H1 (cell line): ENCODE data around the gene SLC39A11. TPM values are rescaled to one million over a fixed set of nuclear protein-coding genes. Genes with fewer than 3 reads are reported as not detected.

ENCODE experiments used
- CTCF ChIA-PET: fragments of 300-600 bp; sonication (Branson Sonifier 250); formaldehyde crosslinking; loops from one replicate; lab custom pipeline; 2021; ENCODE audit not compliant: partially characterized antibody; lab: Charles Lee
- POLR2A ChIA-PET: fragments of 300-600 bp; sonication (Branson Sonifier 250); formaldehyde crosslinking; loops from one replicate; lab custom pipeline; 2021; ENCODE audit warnings: inconsistent platforms; ENCODE audit not compliant: partially characterized antibody; lab: Charles Lee
- DNase-seq, 2 experiments: peaks; one replicate each; pipeline versions ENCODE4 v3.0.0 to v3.0.0-alpha.2; 2010 to 2022; ENCODE audit warnings: low spot score in 2 of 2, low read depth in 1 of 2, mixed read lengths in 1 of 2
- FAIRE-seq: peaks from 2 replicates; lab custom pipeline; 2011; peaks lifted over from hg19 to GRCh38; lab: Jason Lieb, UNC
- H2AFZ ChIP-seq: 2 replicates; pipeline ENCODE4 v1.8.1; 2012; ENCODE audit warnings: low read length, inconsistent platforms
- H2AK5ac ChIP-seq: 2 replicates; pipeline ENCODE4 v1.6.1; 2013; ENCODE audit warnings: low read depth, low read length
- H2BK120ac ChIP-seq: replicated peaks from 2 replicates; pipeline ENCODE3; 2013; ENCODE audit warnings: low read depth, low read length, inconsistent platforms
- H2BK12ac ChIP-seq: 2 replicates; pipeline ENCODE4 v1.6.1; 2013; ENCODE audit warnings: low read depth, low read length
- H2BK15ac ChIP-seq: 2 replicates; pipeline ENCODE4 v1.6.1; 2013; ENCODE audit warnings: low read length
- H2BK20ac ChIP-seq: 2 replicates; pipeline ENCODE4 v1.6.1; 2013; ENCODE audit warnings: low read length
- H2BK5ac ChIP-seq: 2 replicates; pipeline ENCODE4 v1.6.1; 2013; ENCODE audit warnings: low read depth, low read length
- H3K14ac ChIP-seq: 2 replicates; pipeline ENCODE4 v1.6.1; 2013; ENCODE audit warnings: inconsistent platforms; ENCODE audit not compliant: insufficient read length
- H3K18ac ChIP-seq: 2 replicates; pipeline ENCODE4 v1.6.1; 2013; ENCODE audit warnings: low read length; ENCODE audit errors: extremely low read depth
- H3K23ac ChIP-seq: 2 replicates; pipeline ENCODE4 v1.6.1; 2013; ENCODE audit warnings: inconsistent platforms; ENCODE audit not compliant: insufficient read length
- H3K23me2 ChIP-seq: 2 replicates; pipeline ENCODE4 v1.6.1; 2013; ENCODE audit warnings: low read depth, low read length
- H3K27ac ChIP-seq: 2 replicates; pipeline ENCODE4 v1.6.1; 2011; ENCODE audit warnings: low read depth, low read length, inconsistent platforms
- H3K27me3 ChIP-seq, 4 experiments: replicated peaks in 1 of 4; 1 replicate in 1 of 4; 2 replicates in 3 of 4; pipeline versions ENCODE4 v1.6.1 to v1.8.1; 2011 to 2013; ENCODE audit warnings: low read length in 3 of 4, mild to moderate bottlenecking in 3 of 4, inconsistent platforms in 2 of 4, mixed read lengths in 2 of 4, moderate library complexity in 1 of 4; ENCODE audit not compliant: control insufficient read depth in 3 of 4, insufficient read depth in 3 of 4; ENCODE audit errors: extremely low read depth in 1 of 4
- H3K36me3 ChIP-seq, 4 experiments: 2 replicates each; pipeline versions ENCODE4 v1.6.1 to v1.8.1; 2011 to 2013; ENCODE audit warnings: mild to moderate bottlenecking in 4 of 4, low read length in 3 of 4, moderate library complexity in 2 of 4, control low read depth in 1 of 4, inconsistent platforms in 1 of 4; ENCODE audit not compliant: insufficient read depth in 4 of 4, control insufficient read depth in 2 of 4
- H3K4ac ChIP-seq: replicated peaks from 2 replicates; pipeline ENCODE3; 2013; ENCODE audit warnings: low read length, low read depth, mixed read lengths, inconsistent platforms; ENCODE audit not compliant: insufficient read length
- H3K4me1 ChIP-seq, 4 experiments: replicated peaks in 1 of 4; 1 replicate in 1 of 4; 2 replicates in 3 of 4; pipeline versions ENCODE4 v1.6.1 to v1.8.1; 2011 to 2013; ENCODE audit warnings: low read length in 3 of 4, inconsistent platforms in 2 of 4, mixed read lengths in 1 of 4; ENCODE audit not compliant: insufficient read depth in 4 of 4, control insufficient read depth in 3 of 4
- H3K4me2 ChIP-seq, 2 experiments: 2 replicates each; pipeline versions ENCODE4 v1.6.1 to v1.8.1; 2011 to 2013; ENCODE audit warnings: low read depth in 2 of 2, low read length in 2 of 2, control low read depth in 1 of 2, inconsistent platforms in 1 of 2, mild to moderate bottlenecking in 1 of 2; ENCODE audit not compliant: insufficient read depth in 1 of 2
- H3K4me3 ChIP-seq, 4 experiments: fragments of 200-600, 300-600 bp in 1 of 4; sonication (generic), shearing (Covaris generic), sonication (Bioruptor Twin) in 1 of 4; 2 replicates each; pipeline versions ENCODE4 v1.5.1 to v1.8.1; 2011 to 2016; ENCODE audit warnings: low read length in 4 of 4, low read depth in 3 of 4, control low read depth in 2 of 4, inconsistent platforms in 2 of 4, mild to moderate bottlenecking in 2 of 4, mixed read lengths in 1 of 4, moderate library complexity in 1 of 4; ENCODE audit not compliant: insufficient read depth in 2 of 4; ENCODE audit errors: extremely low read depth in 1 of 4
- H3K56ac ChIP-seq: replicated peaks from 2 replicates; pipeline ENCODE3; 2013; ENCODE audit warnings: low read depth, mild to moderate bottlenecking, mixed read lengths, low read length, inconsistent platforms; ENCODE audit not compliant: insufficient read length
- H3K79me1 ChIP-seq: 2 replicates; pipeline ENCODE4 v1.6.1; 2013; ENCODE audit warnings: low read depth, low read length, control low read depth
- H3K79me2 ChIP-seq, 2 experiments: 2 replicates each; pipeline versions ENCODE4 v1.6.1 to v1.8.1; 2012 to 2013; ENCODE audit warnings: low read length in 2 of 2, mild to moderate bottlenecking in 2 of 2, inconsistent platforms in 1 of 2; ENCODE audit not compliant: insufficient read depth in 2 of 2, control insufficient read depth in 1 of 2
- H3K9ac ChIP-seq, 4 experiments: replicated peaks in 1 of 4; 1 replicate in 1 of 4; 2 replicates in 3 of 4; pipeline versions ENCODE4 v1.6.1 to v1.8.1; 2011 to 2013; ENCODE audit warnings: low read depth in 3 of 4, low read length in 3 of 4, control low read depth in 2 of 4, mild to moderate bottlenecking in 2 of 4, moderate library complexity in 2 of 4, inconsistent platforms in 1 of 4; ENCODE audit errors: extremely low read depth in 1 of 4
- H3K9me3 ChIP-seq, 2 experiments: 2 replicates each; pipeline versions ENCODE4 v1.6.1 to v1.8.1; 2012 to 2013; ENCODE audit warnings: mild to moderate bottlenecking in 2 of 2, moderate library complexity in 2 of 2, control low read depth in 1 of 2, inconsistent platforms in 1 of 2, low read depth in 1 of 2, low read length in 1 of 2, mixed read lengths in 1 of 2; ENCODE audit not compliant: insufficient read depth in 2 of 2
- H4K20me1 ChIP-seq, 2 experiments: replicated peaks in 1 of 2; 2 replicates each; pipeline versions ENCODE3 to v1.8.1; 2011 to 2013; ENCODE audit warnings: inconsistent platforms in 2 of 2, low read length in 2 of 2, mild to moderate bottlenecking in 1 of 2; ENCODE audit not compliant: insufficient read depth in 2 of 2, control insufficient read depth in 1 of 2
- H4K5ac ChIP-seq: 2 replicates; pipeline ENCODE4 v1.6.1; 2013; ENCODE audit warnings: low read length, low read depth, mixed read lengths, inconsistent platforms; ENCODE audit not compliant: insufficient read length
- H4K8ac ChIP-seq: 2 replicates; pipeline ENCODE4 v1.8.0; 2013; ENCODE audit warnings: mild to moderate bottlenecking, moderate library complexity, low read length, inconsistent platforms; ENCODE audit not compliant: insufficient read depth; ENCODE audit errors: extremely low read depth
- H4K91ac ChIP-seq: replicated peaks from 2 replicates; pipeline ENCODE3; 2013; ENCODE audit warnings: low read length, mixed read lengths, inconsistent platforms; ENCODE audit not compliant: insufficient read length
- CHD2 ChIP-seq: IDR thresholded peaks from 2 replicates; pipeline ENCODE4 v1.6.1; 2012; ENCODE audit warnings: low read length, improper control_type of control experiment
- CREB1 ChIP-seq: IDR thresholded peaks from 2 replicates; pipeline ENCODE4 v1.6.1; 2012; ENCODE audit warnings: inconsistent platforms
- CTBP2 ChIP-seq: IDR thresholded peaks from 2 replicates; pipeline ENCODE4 v1.7.0; 2011; ENCODE audit warnings: borderline replicate concordance, mild to moderate bottlenecking, moderate library complexity, mixed read lengths, low read length; ENCODE audit not compliant: insufficient read depth, insufficient read length
- EGR1 ChIP-seq: IDR thresholded peaks from 2 replicates; pipeline ENCODE4 v1.6.1; 2011; ENCODE audit warnings: low read depth, low read length, borderline replicate concordance
- HDAC6 ChIP-seq: IDR thresholded peaks from one replicate; pipeline ENCODE4 v1.7.1; 2012; ENCODE audit warnings: low read depth, mild to moderate bottlenecking, inconsistent platforms, low read length, moderate library complexity
- NANOG ChIP-seq: IDR thresholded peaks from 2 replicates; pipeline ENCODE4 v1.6.1; 2011; ENCODE audit warnings: low read length, low read depth, mild to moderate bottlenecking, inconsistent platforms; ENCODE audit not compliant: insufficient read depth, poor library complexity, severe bottlenecking
- POLR2AphosphoS5 ChIP-seq: IDR thresholded peaks from 2 replicates; pipeline ENCODE4 v1.6.1; 2011; ENCODE audit warnings: low read depth, low read length
- RAD21 ChIP-seq, 2 experiments: IDR thresholded peaks in 1 of 2; conservative IDR thresholded peaks in 1 of 2; 2 replicates each; pipeline ENCODE4 v1.6.1; 2011; ENCODE audit warnings: low read depth in 2 of 2, low read length in 2 of 2, improper control_type of control experiment in 1 of 2, inconsistent platforms in 1 of 2, mild to moderate bottlenecking in 1 of 2, moderate library complexity in 1 of 2
- SP2 ChIP-seq: IDR thresholded peaks from 2 replicates; pipeline ENCODE4 v1.6.1; 2012; ENCODE audit warnings: mild to moderate bottlenecking, low read length, inconsistent platforms
- SP4 ChIP-seq: IDR thresholded peaks from 2 replicates; pipeline ENCODE4 v1.6.1; 2012; ENCODE audit warnings: low read length, inconsistent platforms
- SUZ12 ChIP-seq: fragments of 200-600 bp; sonication (generic); IDR thresholded peaks from 2 replicates; pipeline ENCODE4 v1.6.1; 2012; ENCODE audit warnings: mild to moderate bottlenecking, inconsistent platforms, low read length, moderate library complexity, mixed read lengths
- TAF1 ChIP-seq: IDR thresholded peaks from 2 replicates; pipeline ENCODE4 v1.6.1; 2011; ENCODE audit warnings: mild to moderate bottlenecking, low read depth, low read length
- TBP ChIP-seq: IDR thresholded peaks from 2 replicates; pipeline ENCODE4 v1.6.1; 2011; ENCODE audit warnings: low read depth, low read length, improper control_type of control experiment
- WGBS, 2 experiments: shearing (Covaris generic) in 1 of 2; methylation state at CpG; one replicate each; pipeline versions ENCODE4 v1.1.6 to v1.1.7; 2013 to 2015; ENCODE audit warnings: low lambda C conversion rate in 2 of 2, mixed read lengths in 2 of 2, inconsistent platforms in 1 of 2, low coverage in 1 of 2, missing lambda C conversion rate in 1 of 2; ENCODE audit not compliant: insufficient replicate concordance in 2 of 2, insufficient coverage in 1 of 2, insufficient read length in 1 of 2; ENCODE audit errors: extremely low coverage in 1 of 2, missing lambda C conversion rate in 1 of 2; 5-methylcytosine and 5-hydroxymethylcytosine counted together
- polyA plus RNA-seq, 7 experiments: library from polyadenylated mRNA; depleted of rRNA in 3 of 7; stranded (reverse) in 5 of 7; unstranded in 2 of 7; fragments of >200 nt in 5 of 7; fragments of 200-250 nt in 2 of 7; gene quantifications; 1 replicate in 5 of 7; 2 replicates in 1 of 7; 4 replicates in 1 of 7; pipeline versions ENCODE4 v1.2.1 to v1.2.3, GENCODE V29; 2011 to 2013; ENCODE audit warnings: missing spikeins in 2 of 7, mixed read lengths in 2 of 7
- total RNA-seq: library from RNA; stranded (reverse); fragmentation: NEBNext Ultra II Directional; extraction: Animal tissue kit (Norgen Biotek cat#: 25700); gene quantifications from 2 replicates; pipeline ENCODE4 v1.2.1, GENCODE V29; 2021
- TF ChIP-seq, protein P1 (sequence below): IDR thresholded peaks from 2 replicates; pipeline ENCODE4 v1.6.1; 2012; ENCODE audit warnings: low read length, inconsistent platforms

SLC39A11 gene
- total and polyA plus RNA-seq, 2 of the 8 experiments (the other 6 are each of a cell fraction or from before 2014, with no cell fraction given): 12.2 to 19.6 TPM

DNA sequence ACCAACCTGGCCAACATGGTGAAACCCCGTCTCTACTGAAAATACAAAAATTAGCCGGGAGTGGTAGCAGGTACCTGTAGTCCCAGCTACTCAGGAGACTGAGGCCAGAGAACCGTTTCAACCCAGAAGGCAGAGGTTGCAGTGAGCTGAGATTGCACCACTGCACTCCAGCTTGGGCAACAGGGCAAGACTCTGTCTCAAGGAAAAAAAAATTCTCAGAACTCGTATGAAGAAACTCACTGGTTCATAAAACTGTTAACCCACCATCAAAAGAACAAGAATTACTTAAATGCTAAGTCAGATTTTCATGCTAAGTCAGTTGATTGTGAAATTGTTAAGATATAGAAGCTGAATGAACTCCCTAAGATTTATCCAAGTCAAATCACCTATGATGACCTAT lies 31.3 kb downstream of the SLC39A11 start:
- POLR2A ChIA-PET: no interaction called here
- no peaks in the 10 kb centered on the region for H3K36me3 ChIP-seq
- FAIRE-seq: no peak
- TF ChIP-seq CTBP2 (no peak), POLR2AphosphoS5 (no peak), CREB1 (no peak), SP2 (no peak), NANOG (no peak), CHD2 (no peak), RAD21 (IDR thresholded peaks at IDR 0.05 in 1 of 2, conservative IDR thresholded peaks at IDR 0.05 in 1 of 2; ENCODE audit: low read depth in 2 of 2, low read length in 2 of 2) (no peak), HDAC6 (no peak), SUZ12 (no peak), TAF1 (no peak), EGR1 (no peak), SP4 (no peak), TBP (no peak)
- TF ChIP-seq, protein P1, sequence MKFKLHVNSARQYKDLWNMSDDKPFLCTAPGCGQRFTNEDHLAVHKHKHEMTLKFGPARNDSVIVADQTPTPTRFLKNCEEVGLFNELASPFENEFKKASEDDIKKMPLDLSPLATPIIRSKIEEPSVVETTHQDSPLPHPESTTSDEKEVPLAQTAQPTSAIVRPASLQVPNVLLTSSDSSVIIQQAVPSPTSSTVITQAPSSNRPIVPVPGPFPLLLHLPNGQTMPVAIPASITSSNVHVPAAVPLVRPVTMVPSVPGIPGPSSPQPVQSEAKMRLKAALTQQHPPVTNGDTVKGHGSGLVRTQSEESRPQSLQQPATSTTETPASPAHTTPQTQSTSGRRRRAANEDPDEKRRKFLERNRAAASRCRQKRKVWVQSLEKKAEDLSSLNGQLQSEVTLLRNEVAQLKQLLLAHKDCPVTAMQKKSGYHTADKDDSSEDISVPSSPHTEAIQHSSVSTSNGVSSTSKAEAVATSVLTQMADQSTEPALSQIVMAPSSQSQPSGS: no peak

More for the DNA sequence above, 31.3 kb downstream of the SLC39A11 start:
- Histone ChIP-seq H2AFZ (no peak overlapping the region), H3K18ac (no peak overlapping the region), H3K14ac (no peak overlapping the region), H2AK5ac (no peak overlapping the region), H4K91ac (no peak overlapping the region), H3K4me1 (no peaks in the 10 kb centered on the region), H3K27ac (no peak overlapping the region), H3K56ac (no peak overlapping the region), H4K8ac (no peak overlapping the region), H3K79me2 (no peaks in the 10 kb centered on the region), H2BK20ac (no peak overlapping the region), H4K5ac (no peak overlapping the region), H2BK15ac (no peak overlapping the region), H4K20me1 (no peaks in the 10 kb centered on the region), H3K23me2 (no peaks in the 10 kb centered on the region), H3K27me3 (no peaks in the 10 kb centered on the region), H2BK120ac (no peak overlapping the region), H3K4me3 (no peak overlapping the region), H3K4ac (no peak overlapping the region), H2BK12ac (no peak overlapping the region), H3K9ac (no peak overlapping the region), H3K79me1 (no peaks in the 10 kb centered on the region), H3K4me2 (no peak overlapping the region), H2BK5ac (no peak overlapping the region), H3K23ac (no peak overlapping the region), H3K9me3 (no peaks in the 10 kb centered on the region)
- 93% methylated on average over 4 of the region's 4 CpGs; no CpG with 5 or more reads in 1 of the 2 experiments for WGBS, 2 experiments
- CTCF ChIA-PET: interaction anchor here (0.8 to 1.0 kb wide), 2 partner anchors 11 to 75 kb away, joined by 3 read pairs; no protein-coding TSS in a partner anchor
- DNase-seq: no peak
